Caco-2 (cell line): ENCODE data around the gene TRIM34. TPM values are rescaled to one million over a fixed set of nuclear protein-coding genes. Genes with fewer than 3 reads are reported as not detected.
"Not testable (repeated sequence)": the region's sequence is repeated elsewhere in the genome, so short reads cannot be mapped to it uniquely, and the experiment has no call there.

Experiments
- BruUV-seq: library from RNA; stranded (reverse); fragments of 400-500 nt; replicated peaks from 2 replicates; lab custom pipeline; 2021; lab: Mats Ljungman, UMichigan
- CTCF ChIA-PET: fragments of 300-600 bp; sonication (Branson Sonifier 250); formaldehyde crosslinking; loops from one replicate; lab custom pipeline; 2022; ENCODE audit warnings: antibody characterized with exemption; lab: Charles Lee
- POLR2A ChIA-PET: fragments of 300-600 bp; sonication (Branson Sonifier 250); formaldehyde crosslinking; loops from one replicate; lab custom pipeline; 2022; ENCODE audit warnings: antibody characterized with exemption; lab: Charles Lee
- DNase-seq, 2 experiments: peaks; one replicate each; pipeline versions ENCODE4 v3.0.0 to v3.0.0-alpha.2; 2020 to 2022
- H3K27me3 ChIP-seq: replicated peaks from 2 replicates; pipeline ENCODE4 v1.6.0; 2011; ENCODE audit warnings: low read length; ENCODE audit not compliant: control insufficient read depth, insufficient read depth
- H3K36me3 ChIP-seq: 2 replicates; pipeline ENCODE4 v1.5.1; 2011; ENCODE audit warnings: low read length; ENCODE audit not compliant: control insufficient read depth, insufficient read depth
- H3K4me1 ChIP-seq: fragments of 250-450 bp; sonication (Bioruptor Pico); 2 replicates; pipeline ENCODE4 v1.5.1; 2020; ENCODE audit warnings: mild to moderate bottlenecking
- H3K4me3 ChIP-seq: 2 replicates; pipeline ENCODE4 v1.5.1; 2011; ENCODE audit warnings: low read depth, mild to moderate bottlenecking, control low read depth, low read length
- H3K9me3 ChIP-seq: fragments of 250-450 bp; sonication (Bioruptor Pico); 2 replicates; pipeline ENCODE4 v1.5.1; 2020; ENCODE audit warnings: mild to moderate bottlenecking, moderate library complexity
- H3K27ac Mint-ChIP-seq: one replicate; pipeline ENCODE4 v1.8.0; 2022; ENCODE audit warnings: mixed read lengths; ENCODE audit not compliant: unreplicated experiment
- H3K27me3 Mint-ChIP-seq: one replicate; pipeline ENCODE4 v1.8.0; 2022; ENCODE audit warnings: mixed read lengths; ENCODE audit not compliant: insufficient read depth, unreplicated experiment
- H3K36me3 Mint-ChIP-seq: one replicate; pipeline ENCODE4 v1.8.0; 2022; ENCODE audit warnings: mild to moderate bottlenecking, mixed read lengths; ENCODE audit not compliant: insufficient read depth, unreplicated experiment
- H3K4me1 Mint-ChIP-seq: one replicate; pipeline ENCODE4 v1.8.0; 2022; ENCODE audit warnings: low read depth, mixed read lengths; ENCODE audit not compliant: unreplicated experiment
- H3K4me3 Mint-ChIP-seq: one replicate; pipeline ENCODE4 v1.8.0; 2022; ENCODE audit warnings: mild to moderate bottlenecking, moderate library complexity, mixed read lengths; ENCODE audit not compliant: unreplicated experiment
- H3K9me3 Mint-ChIP-seq: one replicate; pipeline ENCODE4 v1.8.0; 2022; ENCODE audit warnings: mixed read lengths; ENCODE audit not compliant: unreplicated experiment
- intact Hi-C: fragments of 100-400 bp; cut with micrococcal nuclease; formaldehyde crosslinking; loops from one replicate; pipeline ENCODE4 v1.10.0; 2022; ENCODE audit not compliant: unreplicated experiment
- total RNA-seq: library from RNA; stranded (reverse); gene quantifications from 2 replicates; pipeline ENCODE4 v1.2.3, GENCODE V29; 2022
- TF ChIP-seq, protein P1 (sequence below), 2 experiments: fragments of 200-600 bp in 1 of 2; IDR thresholded peaks; 1 replicate in 1 of 2; 2 replicates in 1 of 2; pipeline versions ENCODE4 v1.5.1 to v1.8.0; 2011 to 2022; ENCODE audit warnings: antibody characterized with exemption in 1 of 2, control low read depth in 1 of 2, inconsistent platforms in 1 of 2, low read depth in 1 of 2, low read length in 1 of 2, mild to moderate bottlenecking in 1 of 2, moderate library complexity in 1 of 2; ENCODE audit not compliant: insufficient read depth in 1 of 2, severe bottlenecking in 1 of 2, unreplicated experiment in 1 of 2

Gene TRIM34
- total RNA-seq, 1 experiment from 2014 or later, result 4.3 TPM

DNA sequence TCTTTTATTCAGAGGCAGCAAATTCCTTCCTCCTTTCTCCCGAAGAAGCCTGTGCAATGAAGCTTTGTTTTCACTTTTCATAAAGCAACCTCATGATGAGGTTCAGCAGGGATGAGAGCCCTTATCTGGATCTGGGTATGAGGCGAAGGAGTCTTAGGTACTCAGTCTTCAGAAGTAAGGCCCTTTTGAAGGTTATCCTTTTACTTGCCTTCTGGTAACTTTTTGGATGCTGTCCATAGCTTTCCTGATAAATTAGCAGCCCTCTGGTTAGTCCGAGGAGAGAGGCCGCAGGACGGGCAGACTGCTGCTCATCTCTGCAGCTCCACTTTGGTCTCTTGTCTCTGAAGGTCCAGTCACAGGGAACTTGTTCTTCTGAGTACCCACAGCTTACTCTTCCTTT lies 65.9 kb downstream of the TRIM34 start:
- Mint-ChIP-seq H3K27me3 (peaks cover 2% of the 10 kb centered on the region), H3K4me3 (no peak overlapping the region), H3K27ac (peak overlapping the region; percentile 15), H3K9me3 (no peaks in the 10 kb centered on the region), H3K4me1 (peaks cover 20% of the 10 kb centered on the region), H3K36me3 (no peaks in the 10 kb centered on the region)
- intact Hi-C loops, result no loop called here
- no TSS peak for BruUV-seq
- Histone ChIP-seq H3K4me1 (peaks cover 20% of the 10 kb centered on the region), H3K27me3 (no peaks in the 10 kb centered on the region), H3K4me3 (no peak overlapping the region), H3K36me3 (no peaks in the 10 kb centered on the region), H3K9me3 (no peaks in the 10 kb centered on the region)
- ChIA-PET CTCF (no interaction called here), POLR2A (no interaction called here)
- TF ChIP-seq, protein P1, sequence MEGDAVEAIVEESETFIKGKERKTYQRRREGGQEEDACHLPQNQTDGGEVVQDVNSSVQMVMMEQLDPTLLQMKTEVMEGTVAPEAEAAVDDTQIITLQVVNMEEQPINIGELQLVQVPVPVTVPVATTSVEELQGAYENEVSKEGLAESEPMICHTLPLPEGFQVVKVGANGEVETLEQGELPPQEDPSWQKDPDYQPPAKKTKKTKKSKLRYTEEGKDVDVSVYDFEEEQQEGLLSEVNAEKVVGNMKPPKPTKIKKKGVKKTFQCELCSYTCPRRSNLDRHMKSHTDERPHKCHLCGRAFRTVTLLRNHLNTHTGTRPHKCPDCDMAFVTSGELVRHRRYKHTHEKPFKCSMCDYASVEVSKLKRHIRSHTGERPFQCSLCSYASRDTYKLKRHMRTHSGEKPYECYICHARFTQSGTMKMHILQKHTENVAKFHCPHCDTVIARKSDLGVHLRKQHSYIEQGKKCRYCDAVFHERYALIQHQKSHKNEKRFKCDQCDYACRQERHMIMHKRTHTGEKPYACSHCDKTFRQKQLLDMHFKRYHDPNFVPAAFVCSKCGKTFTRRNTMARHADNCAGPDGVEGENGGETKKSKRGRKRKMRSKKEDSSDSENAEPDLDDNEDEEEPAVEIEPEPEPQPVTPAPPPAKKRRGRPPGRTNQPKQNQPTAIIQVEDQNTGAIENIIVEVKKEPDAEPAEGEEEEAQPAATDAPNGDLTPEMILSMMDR (IDR thresholded peaks at IDR 0.05; ENCODE audit: insufficient read depth in 1 of 2, low read depth in 1 of 2, low read length in 1 of 2, severe bottlenecking in 1 of 2, unreplicated experiment in 1 of 2), result no peak
- DNase-seq, result no peak

DNA sequence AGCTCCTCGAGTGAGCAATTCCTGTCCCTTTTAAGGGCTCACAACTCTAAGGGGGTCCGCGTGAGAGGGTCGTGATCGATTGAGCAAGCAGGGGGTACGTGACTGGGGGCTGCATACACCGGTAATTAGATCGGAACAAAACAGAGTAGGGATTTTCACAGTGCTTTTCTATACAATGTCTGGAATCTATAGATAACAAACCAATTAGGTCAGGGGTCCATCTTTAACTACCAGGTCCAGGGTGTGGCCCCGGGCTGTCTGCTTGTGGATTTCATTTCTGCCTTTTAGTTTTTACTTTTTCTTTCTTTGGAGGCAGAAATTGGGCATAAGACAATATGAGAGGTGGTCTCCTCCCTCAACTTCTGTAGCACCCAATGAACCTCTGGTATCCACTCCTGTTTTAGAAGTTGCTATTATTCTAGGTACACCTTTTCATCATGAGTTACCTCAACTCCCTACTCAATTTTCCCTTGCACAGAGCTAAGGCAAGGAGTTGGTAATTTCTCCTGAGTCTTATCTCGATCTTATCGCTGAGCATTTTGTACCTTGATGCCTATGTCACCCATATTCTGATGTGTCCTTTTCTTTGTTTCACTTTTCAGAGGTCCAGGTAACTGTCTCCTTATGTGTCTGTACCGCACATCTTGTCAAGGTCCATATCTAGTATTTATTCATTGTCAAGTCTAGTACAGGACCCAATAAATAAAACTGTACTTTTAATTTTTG lies 66.6 kb downstream of the TRIM34 start:
- H3K27me3 ChIP-seq, H3K27me3 Mint-ChIP-seq, DNase-seq, H3K9me3 Mint-ChIP-seq, H3K36me3 Mint-ChIP-seq, CTCF ChIA-PET, H3K4me3 ChIP-seq, BruUV-seq, H3K9me3 ChIP-seq, H3K4me3 Mint-ChIP-seq, H3K36me3 ChIP-seq, POLR2A ChIA-PET, intact Hi-C loops: not testable (repeated sequence)
- Mint-ChIP-seq H3K27ac (peak overlapping the region; percentile 15), H3K4me1 (peaks cover 16% of the 10 kb centered on the region)
- peaks cover 20% of the 10 kb centered on the region for H3K4me1 ChIP-seq

DNA sequence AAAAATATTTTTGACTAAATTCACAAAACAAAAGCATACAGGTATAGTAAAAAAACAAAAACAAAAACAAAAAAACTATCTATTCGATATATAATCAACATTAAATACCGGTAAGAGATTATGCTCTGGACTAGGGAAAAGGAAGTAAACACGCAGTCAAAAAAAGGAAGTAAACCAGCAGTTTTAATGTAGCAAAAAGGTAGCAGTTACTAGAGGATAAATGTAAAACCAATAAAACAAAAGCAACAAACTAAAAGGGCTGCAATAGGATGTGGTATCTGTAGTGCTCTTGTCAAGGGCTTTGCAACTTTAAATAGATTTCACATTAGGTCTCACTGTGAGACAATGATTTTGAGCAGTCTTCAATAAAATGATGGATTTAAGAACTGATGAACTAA lies 67.2 kb downstream of the TRIM34 start:
- Mint-ChIP-seq H3K27ac (no peak overlapping the region), H3K4me3 (no peak overlapping the region)

More for the DNA sequence above, 67.2 kb downstream of the TRIM34 start:
- no peaks in the 10 kb centered on the region for H3K27me3 ChIP-seq
- CTCF ChIA-PET, result no interaction called here
- H3K4me3 ChIP-seq, result no peak overlapping the region
- no peaks in the 10 kb centered on the region for H3K9me3 ChIP-seq
- Mint-ChIP-seq H3K36me3 (no peaks in the 10 kb centered on the region), H3K9me3 (no peaks in the 10 kb centered on the region), H3K4me1 (peaks cover 16% of the 10 kb centered on the region), H3K27me3 (peaks cover 5% of the 10 kb centered on the region)
- intact Hi-C loops, result no loop called here
- TF ChIP-seq, protein P1 (IDR thresholded peaks at IDR 0.05; ENCODE audit: insufficient read depth in 1 of 2, low read depth in 1 of 2, low read length in 1 of 2, severe bottlenecking in 1 of 2, unreplicated experiment in 1 of 2), result no peak
- POLR2A ChIA-PET, result no interaction called here
- H3K36me3 ChIP-seq, result no peaks in the 10 kb centered on the region
- no TSS peak for BruUV-seq
- peaks cover 20% of the 10 kb centered on the region for H3K4me1 ChIP-seq
- DNase-seq, result no peak

Other genes with a start within 250 kb of the TRIM34 start
- gene OR51M1, start 241.2 kb upstream of the TRIM34 start, total RNA-seq, result not detected in 2 replicates
- gene OR51Q1, start 202.9 kb upstream of the TRIM34 start, total RNA-seq, result not detected in 2 replicates
- gene OR51I1, start 183.5 kb upstream of the TRIM34 start, total RNA-seq, result not detected in 2 replicates
- not detected in 2 replicates for gene OR51I2, start 175.7 kb upstream of the TRIM34 start, total RNA-seq
- gene OR52D1, start 136.3 kb upstream of the TRIM34 start, total RNA-seq, result not detected in 2 replicates
- gene UBQLN3, start 115.0 kb upstream of the TRIM34 start, total RNA-seq, result not detected in 2 replicates
- not detected in 2 replicates for gene UBQLNL, start 108.3 kb upstream of the TRIM34 start, total RNA-seq
- not detected in 2 replicates for gene OR52H1, start 76.5 kb upstream of the TRIM34 start, total RNA-seq
- not detected in 2 replicates for gene OR52B6, start 44.1 kb upstream of the TRIM34 start, total RNA-seq
- 0.43 and 0.53 TPM in 2 replicates for gene TRIM6, start 28.4 kb upstream of the TRIM34 start, total RNA-seq
- gene TRIM5, start 60.1 kb downstream of the TRIM34 start, total RNA-seq, result 21.9 and 25.2 TPM in 2 replicates
- 0.58 TPM in 1 of 2 replicates, not detected in the other for gene TRIM22, start 64.8 kb downstream of the TRIM34 start, total RNA-seq
- gene OR56B1, start 111.4 kb downstream of the TRIM34 start, total RNA-seq, result not detected in 2 replicates
- not detected in 2 replicates for gene OR52N4, start 129.2 kb downstream of the TRIM34 start, total RNA-seq
- gene OR52N5, start 158.4 kb downstream of the TRIM34 start, total RNA-seq, result not detected in 2 replicates
- gene OR52N1, start 166.3 kb downstream of the TRIM34 start, total RNA-seq, result not detected in 2 replicates
- gene OR52N2, start 183.9 kb downstream of the TRIM34 start, total RNA-seq, result not detected in 2 replicates
- gene OR52E6, start 216.9 kb downstream of the TRIM34 start, total RNA-seq, result not detected in 2 replicates
- not detected in 2 replicates for gene OR52E8, start 232.7 kb downstream of the TRIM34 start, total RNA-seq